Trophoblast cell (in vitro differentiated cells and primary cell): Measurements from ENCODE around the gene IPO11.
"Not testable (repeated sequence)": the region's sequence is repeated elsewhere in the genome, so short reads cannot be mapped to it uniquely, and the experiment has no call there.

Experiments
- DNase-seq, 2 donors: peaks; one replicate each; pipeline ENCODE4 v3.0.0-alpha.2; 2016
- H2AFZ ChIP-seq: 2 replicates; pipeline ENCODE4 v1.6.1; 2013; ENCODE audit warnings: low read length, moderate library complexity, mild to moderate bottlenecking; ENCODE audit not compliant: insufficient read depth, poor library complexity
- H2AK5ac ChIP-seq: 2 replicates; pipeline ENCODE4 v1.6.1; 2013; ENCODE audit warnings: mild to moderate bottlenecking, low read length
- H2BK120ac ChIP-seq: 2 replicates; pipeline ENCODE4 v1.6.1; 2013; ENCODE audit warnings: low read length, mild to moderate bottlenecking, moderate library complexity; ENCODE audit not compliant: insufficient read depth, poor library complexity
- H2BK12ac ChIP-seq: 2 replicates; pipeline ENCODE4 v1.6.1; 2013; ENCODE audit warnings: mild to moderate bottlenecking, low read length, moderate library complexity
- H2BK5ac ChIP-seq: 2 replicates; pipeline ENCODE4 v1.6.1; 2013; ENCODE audit warnings: low read length, low read depth, moderate library complexity, mild to moderate bottlenecking; ENCODE audit not compliant: poor library complexity
- H3K14ac ChIP-seq: 2 replicates; pipeline ENCODE4 v1.6.1; 2013; ENCODE audit warnings: mild to moderate bottlenecking, low read length
- H3K18ac ChIP-seq: 2 replicates; pipeline ENCODE4 v1.6.1; 2013; ENCODE audit warnings: mild to moderate bottlenecking, low read length
- H3K23ac ChIP-seq: 2 replicates; pipeline ENCODE4 v1.6.1; 2013; ENCODE audit warnings: low read length
- H3K27ac ChIP-seq: 2 replicates; pipeline ENCODE4 v1.5.1; 2013; ENCODE audit warnings: low read depth, mild to moderate bottlenecking, inconsistent platforms, low read length, moderate library complexity
- H3K27me3 ChIP-seq: 2 replicates; pipeline ENCODE4 v1.6.1; 2013; ENCODE audit warnings: inconsistent platforms, mild to moderate bottlenecking, low read length, moderate library complexity; ENCODE audit not compliant: insufficient read depth
- H3K36me3 ChIP-seq, 2 experiments: 1 replicate in 1 of 2; 2 replicates in 1 of 2; pipeline ENCODE4 v1.6.1; 2013; ENCODE audit warnings: low read length in 2 of 2, mild to moderate bottlenecking in 2 of 2, moderate library complexity in 1 of 2; ENCODE audit not compliant: insufficient read depth in 2 of 2, control insufficient read depth in 1 of 2
- H3K4ac ChIP-seq: 2 replicates; pipeline ENCODE4 v1.6.1; 2013; ENCODE audit warnings: low read depth, mild to moderate bottlenecking, low read length, moderate library complexity
- H3K4me1 ChIP-seq, 2 experiments: 1 replicate in 1 of 2; 2 replicates in 1 of 2; pipeline ENCODE4 v1.6.1; 2013; ENCODE audit warnings: low read length in 2 of 2, mild to moderate bottlenecking in 2 of 2, moderate library complexity in 1 of 2; ENCODE audit not compliant: insufficient read depth in 2 of 2, control insufficient read depth in 1 of 2
- H3K4me2 ChIP-seq: 2 replicates; pipeline ENCODE4 v1.6.1; 2013; ENCODE audit warnings: inconsistent platforms, mild to moderate bottlenecking, low read length, moderate library complexity
- H3K4me3 ChIP-seq: 2 replicates; pipeline ENCODE4 v1.5.1; 2013; ENCODE audit warnings: mild to moderate bottlenecking, low read depth, low read length, inconsistent platforms
- H3K79me1 ChIP-seq: one replicate; pipeline ENCODE4 v1.6.1; 2013; ENCODE audit warnings: low read length
- H3K79me2 ChIP-seq: 2 replicates; pipeline ENCODE4 v1.6.1; 2013; ENCODE audit warnings: low read length, mild to moderate bottlenecking; ENCODE audit not compliant: control insufficient read depth, insufficient read depth, poor library complexity
- H3K9ac ChIP-seq: 2 replicates; pipeline ENCODE4 v1.6.1; 2013; ENCODE audit warnings: mild to moderate bottlenecking, low read length
- H3K9me3 ChIP-seq: 2 replicates; pipeline ENCODE4 v1.6.1; 2013; ENCODE audit warnings: low read depth, mild to moderate bottlenecking, control low read depth, inconsistent platforms, low read length; ENCODE audit not compliant: insufficient read depth
- H4K12ac ChIP-seq: 2 replicates; pipeline ENCODE4 v1.6.1; 2013; ENCODE audit warnings: low read depth, mild to moderate bottlenecking, low read length, moderate library complexity
- H4K8ac ChIP-seq: 2 replicates; pipeline ENCODE4 v1.6.1; 2013; ENCODE audit warnings: low read depth, mild to moderate bottlenecking, low read length, moderate library complexity
- H4K91ac ChIP-seq: one replicate; pipeline ENCODE4 v1.6.1; 2013; ENCODE audit warnings: low read depth, mild to moderate bottlenecking, low read length, moderate library complexity
- WGBS: extraction: QIAGEN DNeasy Blood & Tissue Kit; methylation state at CpG from one replicate; pipeline ENCODE4 v1.1.7; 2013; ENCODE audit warnings: missing lambda C conversion rate; ENCODE audit not compliant: insufficient read length, insufficient coverage; ENCODE audit errors: extremely low coverage; 5-methylcytosine and 5-hydroxymethylcytosine counted together

Gene IPO11

DNA sequence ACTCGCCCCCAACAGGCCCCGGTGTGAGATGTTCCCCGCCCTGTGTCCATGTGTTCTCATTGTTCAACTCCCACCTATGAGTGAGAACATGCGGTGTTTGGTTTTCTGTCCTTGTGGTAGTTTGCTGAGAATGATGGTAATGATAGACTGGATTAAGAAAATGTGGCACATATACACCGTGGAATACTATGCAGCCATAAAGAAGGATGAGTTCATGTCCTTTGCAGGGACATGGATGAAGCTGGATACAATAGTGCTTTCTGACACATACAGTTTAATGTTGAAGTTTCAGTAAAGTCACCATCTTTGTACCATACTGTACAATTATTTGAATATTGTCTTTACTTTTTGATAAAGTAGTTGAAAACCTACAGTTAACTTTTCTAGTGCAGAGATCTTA, 96.2 kb downstream of the IPO11 start:
- WGBS, result no CpG with 5 or more reads among the region's 5 CpGs
- H4K91ac ChIP-seq, H3K9ac ChIP-seq: not testable (repeated sequence)

DNA sequence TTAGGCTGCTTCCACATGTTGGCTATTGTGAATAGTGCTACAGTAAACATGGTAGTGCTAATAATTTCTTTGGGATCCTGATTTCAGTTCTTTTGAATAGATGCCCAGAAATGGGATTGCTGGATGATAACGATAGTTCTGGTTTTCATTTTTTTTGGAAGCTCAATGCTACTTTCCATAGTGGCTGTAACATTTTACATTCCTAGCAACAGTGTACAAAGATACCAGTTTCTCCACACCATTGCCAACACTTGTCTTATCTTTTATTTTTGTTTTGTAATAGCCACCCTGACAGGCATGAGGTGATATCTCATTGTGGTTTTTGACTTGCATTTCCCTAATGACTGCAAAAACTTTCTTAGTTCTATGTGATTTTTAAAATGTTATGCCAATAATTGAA, 97.2 kb downstream of the IPO11 start:
- Histone ChIP-seq H2BK120ac (no peak overlapping the region), H4K91ac (no peak overlapping the region), H4K8ac (no peak overlapping the region), H2BK5ac (no peak overlapping the region), H3K4me3 (no peak overlapping the region), H3K4me1 (no peaks in the 10 kb centered on the region), H3K4me2 (no peak overlapping the region), H3K23ac (no peak overlapping the region), H3K36me3 (peaks cover 0 to 4% of the 10 kb centered on the region in 2 experiments), H2AK5ac (no peak overlapping the region), H3K79me2 (no peaks in the 10 kb centered on the region), H2BK12ac (no peak overlapping the region), H2AFZ (no peak overlapping the region), H3K18ac (no peak overlapping the region), H3K14ac (no peak overlapping the region), H3K27me3 (no peaks in the 10 kb centered on the region), H3K9ac (no peak overlapping the region), H3K27ac (no peak overlapping the region), H3K9me3 (no peaks in the 10 kb centered on the region), H4K12ac (no peak overlapping the region), H3K4ac (no peak overlapping the region), H3K79me1 (no peaks in the 10 kb centered on the region)
- DNase-seq, result no peak
- no CpG with 5 or more reads among the region's 1 CpG for WGBS

More for the DNA sequence above, 96.2 kb downstream of the IPO11 start:
- H3K4me3 ChIP-seq, H2AK5ac ChIP-seq, H3K14ac ChIP-seq, H4K12ac ChIP-seq, H2BK5ac ChIP-seq, H3K79me2 ChIP-seq, H3K23ac ChIP-seq, H3K4ac ChIP-seq, H2AFZ ChIP-seq, H2BK12ac ChIP-seq, H3K18ac ChIP-seq, H3K4me2 ChIP-seq, H3K79me1 ChIP-seq, H3K4me1 ChIP-seq, H3K36me3 ChIP-seq, H3K27me3 ChIP-seq, H3K9me3 ChIP-seq, H2BK120ac ChIP-seq, H4K8ac ChIP-seq, H3K27ac ChIP-seq, DNase-seq: not testable (repeated sequence)

DNA sequence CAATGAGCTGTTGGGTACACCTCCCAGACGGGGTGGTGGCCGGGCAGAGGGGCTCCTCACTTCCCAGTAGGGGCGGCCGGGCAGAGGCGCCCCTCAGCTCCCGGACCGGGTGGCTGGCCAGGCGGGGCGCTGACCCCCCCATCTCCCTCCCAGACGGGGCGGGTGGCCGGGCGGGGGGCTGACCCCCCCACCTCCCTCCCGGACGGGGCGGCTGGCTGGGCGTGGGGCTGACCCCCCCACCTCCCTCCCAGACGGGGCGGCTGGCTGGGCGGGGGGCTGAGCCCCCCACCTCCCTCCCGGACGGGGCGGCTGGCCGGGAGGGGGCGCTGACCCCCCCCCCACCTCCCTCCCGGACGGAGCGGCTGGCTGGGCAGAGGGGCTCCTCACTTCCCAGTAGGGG, 100.5 kb downstream of the IPO11 start:
- H3K79me2 ChIP-seq, H4K12ac ChIP-seq, H3K23ac ChIP-seq, H3K4me2 ChIP-seq, H3K27ac ChIP-seq, H2AK5ac ChIP-seq, H4K91ac ChIP-seq, H2AFZ ChIP-seq, DNase-seq, H3K4ac ChIP-seq, H3K14ac ChIP-seq, H2BK12ac ChIP-seq, H3K27me3 ChIP-seq, H3K9ac ChIP-seq, H3K18ac ChIP-seq, H3K9me3 ChIP-seq, H3K4me3 ChIP-seq, H2BK120ac ChIP-seq, H4K8ac ChIP-seq, H2BK5ac ChIP-seq, H3K79me1 ChIP-seq, H3K36me3 ChIP-seq, H3K4me1 ChIP-seq: not testable (repeated sequence)
- no CpG with 5 or more reads among the region's 28 CpGs for WGBS

DNA sequence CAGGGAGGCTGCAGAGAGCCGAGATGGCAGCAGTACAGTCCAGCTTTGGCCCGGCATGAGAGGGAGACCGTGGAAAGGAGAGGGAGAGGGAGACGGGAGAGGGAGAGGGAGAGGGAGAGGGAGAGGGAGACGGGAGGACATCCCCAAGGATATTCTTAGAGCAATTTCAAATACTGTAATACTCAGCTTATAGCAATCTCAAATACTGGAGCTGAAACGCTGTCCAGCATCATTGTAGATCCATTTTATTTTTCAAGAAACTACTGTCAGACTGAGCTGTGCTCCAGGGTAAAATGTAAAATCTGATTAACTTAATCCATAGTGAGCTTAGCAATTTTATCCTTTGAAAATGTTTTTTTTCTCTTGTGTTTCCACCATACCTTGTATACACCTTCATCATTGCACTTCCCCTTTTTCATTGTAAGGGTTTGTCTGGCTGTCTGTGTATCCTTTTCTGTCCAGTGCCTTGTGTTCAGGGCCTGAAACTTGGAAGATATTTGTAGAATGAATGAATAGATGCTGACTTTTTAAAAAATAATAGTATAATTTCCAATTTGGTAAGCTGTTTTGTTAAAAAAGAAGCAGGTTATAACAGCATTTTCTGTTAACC, 102.1 kb downstream of the IPO11 start:
- no peak overlapping the region for H3K27ac ChIP-seq
- no CpG with 5 or more reads among the region's 6 CpGs for WGBS
- no peak overlapping the region for H3K4me3 ChIP-seq
- no peak overlapping the region for H3K4me2 ChIP-seq
- H3K4ac ChIP-seq, result no peak overlapping the region
- no peaks in the 10 kb centered on the region for H3K27me3 ChIP-seq
- no peak overlapping the region for H2BK12ac ChIP-seq
- no peaks in the 10 kb centered on the region for H3K79me2 ChIP-seq
- H3K9ac ChIP-seq, result no peak overlapping the region
- H3K18ac ChIP-seq, result no peak overlapping the region
- H3K79me1 ChIP-seq, result no peaks in the 10 kb centered on the region
- no peak overlapping the region for H2BK5ac ChIP-seq
- no peak overlapping the region for H4K91ac ChIP-seq
- no peak overlapping the region for H2AFZ ChIP-seq
- no peak overlapping the region for H3K14ac ChIP-seq
- H3K9me3 ChIP-seq, result no peaks in the 10 kb centered on the region
- no peak overlapping the region for H4K12ac ChIP-seq
- no peak for DNase-seq
- H3K23ac ChIP-seq, result no peak overlapping the region
- H3K4me1 ChIP-seq, result no peaks in the 10 kb centered on the region
- no peak overlapping the region for H4K8ac ChIP-seq
- H2BK120ac ChIP-seq, result no peak overlapping the region
- no peak overlapping the region for H2AK5ac ChIP-seq
- peaks cover 0 to 6% of the 10 kb centered on the region in 2 experiments for H3K36me3 ChIP-seq
